ENCODE results near the gene AEN. TPM values are rescaled to one million over a fixed set of nuclear protein-coding genes. Genes with fewer than 3 reads are reported as not detected.
A peak's percentile ranks its signal among the peaks of the same experiment; 100 is the strongest.
"Not testable (repeated sequence)": the region's sequence is repeated elsewhere in the genome, so short reads cannot be mapped to it uniquely, and the experiment has no call there.

Gene AEN
- total RNA-seq, 2 experiments from 2014 or later = 40.7 to 43.7 TPM

DNA sequence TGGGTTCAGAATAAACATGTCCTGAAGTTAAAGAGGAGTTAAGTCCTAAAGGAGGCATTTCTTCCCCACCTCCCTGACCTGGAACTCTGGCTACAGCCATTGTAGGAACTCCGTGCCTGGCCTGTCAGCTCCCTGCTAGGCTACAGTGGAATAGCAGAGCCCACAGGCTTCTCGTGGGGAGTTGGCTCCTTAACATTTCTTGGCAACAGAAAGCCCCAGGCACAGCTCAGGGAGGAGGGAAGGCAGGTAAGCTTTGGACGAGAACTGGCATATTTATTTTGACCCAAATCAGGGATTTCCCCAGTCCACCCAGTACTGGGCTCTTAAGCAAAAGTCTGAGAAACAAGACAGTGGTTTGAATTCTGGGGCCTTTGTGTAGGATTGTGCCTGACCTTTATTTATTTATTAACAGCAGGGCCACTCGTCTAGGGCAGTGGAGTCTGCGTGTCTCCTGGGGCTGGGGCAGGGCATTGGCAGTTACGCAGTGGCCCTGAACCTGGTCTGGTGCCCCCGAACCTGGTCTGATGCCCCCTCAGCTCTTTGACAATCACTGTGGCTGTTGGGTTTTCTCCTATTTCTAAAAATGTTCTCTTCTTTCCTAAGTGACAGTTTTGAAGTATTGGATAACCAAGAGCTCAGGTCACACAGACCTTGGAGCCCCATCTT lies 9.8 kb downstream of the AEN start:
- Histone ChIP-seq H3K36me3 (ENCODE audit: insufficient read depth, low read length) (peaks cover 45% of the 10 kb centered on the region), H3K9me3 (ENCODE audit: control insufficient read depth in 1 of 2, insufficient read depth in 1 of 2, low read length in 2 of 2) (no peaks in the 10 kb centered on the region), H3K27me3 (ENCODE audit: control insufficient read depth in 1 of 2, insufficient read depth in 2 of 2, low read length in 2 of 2) (no peaks in the 10 kb centered on the region), H3K27ac (ENCODE audit: low read depth in 1 of 2, low read length in 2 of 2) (peak overlapping the region; percentile 47 to 65), H3K4me1 (ENCODE audit: insufficient read depth, low read length) (peaks cover 94% of the 10 kb centered on the region), H3K4me3 (ENCODE audit: low read length) (no peak overlapping the region)
- H3K4me1 Mint-ChIP-seq (ENCODE audit: low read depth) = peaks cover 92% of the 10 kb centered on the region
- DNase-seq (no peak), ATAC-seq (ENCODE audit: poor library complexity) (no peak)
- POLR2A ChIA-PET = interaction anchor here (1.1 kb wide), 2 partner anchors 15 to 22 kb away, joined by 3 to 4 read pairs; no protein-coding TSS in a partner anchor
- no peak overlapping the region for H3K4me3 Mint-ChIP-seq
- TF ChIP-seq, protein P1, sequence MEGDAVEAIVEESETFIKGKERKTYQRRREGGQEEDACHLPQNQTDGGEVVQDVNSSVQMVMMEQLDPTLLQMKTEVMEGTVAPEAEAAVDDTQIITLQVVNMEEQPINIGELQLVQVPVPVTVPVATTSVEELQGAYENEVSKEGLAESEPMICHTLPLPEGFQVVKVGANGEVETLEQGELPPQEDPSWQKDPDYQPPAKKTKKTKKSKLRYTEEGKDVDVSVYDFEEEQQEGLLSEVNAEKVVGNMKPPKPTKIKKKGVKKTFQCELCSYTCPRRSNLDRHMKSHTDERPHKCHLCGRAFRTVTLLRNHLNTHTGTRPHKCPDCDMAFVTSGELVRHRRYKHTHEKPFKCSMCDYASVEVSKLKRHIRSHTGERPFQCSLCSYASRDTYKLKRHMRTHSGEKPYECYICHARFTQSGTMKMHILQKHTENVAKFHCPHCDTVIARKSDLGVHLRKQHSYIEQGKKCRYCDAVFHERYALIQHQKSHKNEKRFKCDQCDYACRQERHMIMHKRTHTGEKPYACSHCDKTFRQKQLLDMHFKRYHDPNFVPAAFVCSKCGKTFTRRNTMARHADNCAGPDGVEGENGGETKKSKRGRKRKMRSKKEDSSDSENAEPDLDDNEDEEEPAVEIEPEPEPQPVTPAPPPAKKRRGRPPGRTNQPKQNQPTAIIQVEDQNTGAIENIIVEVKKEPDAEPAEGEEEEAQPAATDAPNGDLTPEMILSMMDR (IDR thresholded peaks at IDR 0.05) = no peak
- H3K27me3 Mint-ChIP-seq = no peaks in the 10 kb centered on the region
- H3K36me3 Mint-ChIP-seq (ENCODE audit: low read depth) = peaks cover 71% of the 10 kb centered on the region
- H3K9me3 Mint-ChIP-seq = no peaks in the 10 kb centered on the region
- intact Hi-C loops (cut with DNase I, micrococcal nuclease) = no loop called here
- H3K27ac Mint-ChIP-seq = peak overlapping the region; percentile 95
- CTCF ChIA-PET = interaction anchor here (1.2 kb wide), 1 partner anchor 9 kb away, joined by 3 read pairs; the partner anchor contains the start of gene AEN

DNA sequence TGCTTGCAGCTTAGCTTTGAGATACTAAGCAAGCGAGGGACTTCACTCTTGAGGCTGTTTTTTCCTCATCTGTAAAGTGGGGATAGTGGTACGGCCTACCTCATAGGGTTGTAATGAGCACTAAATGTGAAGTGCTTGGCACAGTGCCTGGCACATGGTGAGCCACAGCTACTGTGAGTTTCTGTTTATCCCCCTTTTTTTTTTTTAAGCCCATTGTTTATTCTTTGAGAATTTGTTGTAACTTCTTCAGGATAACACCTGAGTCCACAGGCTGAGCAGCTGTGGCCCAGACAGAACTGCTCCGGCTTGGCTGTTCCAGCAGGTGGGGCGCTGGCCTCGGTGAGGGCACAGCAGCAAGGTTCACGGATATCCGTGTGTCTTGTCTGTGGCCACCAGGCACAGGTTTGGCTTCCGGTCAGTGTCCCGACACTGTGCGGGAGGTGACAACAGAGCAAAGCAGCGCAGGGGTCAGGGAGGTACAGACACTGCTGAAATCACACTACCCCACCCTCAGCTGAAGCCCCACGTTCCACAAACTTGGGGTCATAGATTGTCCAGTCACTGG lies 10.4 kb downstream of the AEN start:
- Mint-ChIP-seq H3K9me3 (no peaks in the 10 kb centered on the region), H3K4me3 (no peak overlapping the region), H3K4me1 (ENCODE audit: low read depth) (peaks cover 97% of the 10 kb centered on the region), H3K36me3 (ENCODE audit: low read depth) (peaks cover 77% of the 10 kb centered on the region), H3K27me3 (no peaks in the 10 kb centered on the region), H3K27ac (peak overlapping the region; percentile 95)
- POLR2A ChIA-PET = interaction anchor here (1.1 to 1.7 kb wide), 4 partner anchors 10 to 22 kb away, joined by 3 to 10 read pairs (median 4); partner anchors contain the start of gene AEN
- Histone ChIP-seq H3K4me3 (ENCODE audit: low read length) (no peak overlapping the region), H3K9me3 (ENCODE audit: control insufficient read depth in 1 of 2, insufficient read depth in 1 of 2, low read length in 2 of 2) (no peaks in the 10 kb centered on the region), H3K36me3 (ENCODE audit: insufficient read depth, low read length) (peaks cover 40% of the 10 kb centered on the region), H3K4me1 (ENCODE audit: insufficient read depth, low read length) (peaks cover 94% of the 10 kb centered on the region), H3K27ac (ENCODE audit: low read depth in 1 of 2, low read length in 2 of 2) (peak overlapping the region; percentile 9 to 65), H3K27me3 (ENCODE audit: control insufficient read depth in 1 of 2, insufficient read depth in 2 of 2, low read length in 2 of 2) (no peaks in the 10 kb centered on the region)
- DNase-seq (no peak), ATAC-seq (ENCODE audit: poor library complexity) (no peak)
- intact Hi-C loops (cut with DNase I, micrococcal nuclease) = no loop called here
- TF ChIP-seq, protein P1 (IDR thresholded peaks at IDR 0.05) = no peak
- CTCF ChIA-PET = interaction anchor here (1.2 kb wide), 1 partner anchor 10 kb away, joined by 3 read pairs; the partner anchor contains the start of gene AEN

DNA sequence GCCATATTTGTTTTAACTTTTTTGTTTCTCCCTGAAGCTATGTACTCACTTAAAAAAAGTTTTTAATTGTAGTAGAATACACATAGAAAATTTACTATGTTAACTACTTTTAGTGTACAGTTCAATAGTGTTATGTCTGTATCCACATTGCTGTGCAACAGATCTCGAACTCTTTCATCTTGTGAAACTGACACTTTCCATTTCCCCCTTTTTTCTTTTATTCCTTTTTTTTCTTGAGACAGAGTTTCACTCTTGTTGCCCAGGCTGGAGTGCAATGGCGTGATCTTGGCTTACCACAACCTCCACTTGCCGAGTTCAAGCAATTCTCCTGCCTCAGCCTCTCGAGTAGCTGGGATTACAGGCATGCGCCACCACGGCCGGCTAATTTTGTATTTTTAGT lies 11.7 kb downstream of the AEN start:
- POLR2A ChIA-PET = interaction anchor here (0.7 to 1.7 kb wide), 3 partner anchors 11 to 282 kb away, joined by 3 to 10 read pairs (median 4); partner anchors contain the start of gene AEN
- intact Hi-C loops (cut with DNase I, micrococcal nuclease); H3K9me3 ChIP-seq (ENCODE audit: control insufficient read depth in 1 of 2, insufficient read depth in 1 of 2, low read length in 2 of 2); DNase-seq; ATAC-seq (ENCODE audit: poor library complexity); H3K27me3 ChIP-seq (ENCODE audit: control insufficient read depth in 1 of 2, insufficient read depth in 2 of 2, low read length in 2 of 2); H3K27me3 Mint-ChIP-seq; H3K27ac ChIP-seq (ENCODE audit: low read depth in 1 of 2, low read length in 2 of 2); H3K9me3 Mint-ChIP-seq; CTCF ChIA-PET; H3K4me3 ChIP-seq (ENCODE audit: low read length): not testable (repeated sequence)
- H3K4me3 Mint-ChIP-seq = peak overlapping the region; percentile 35
- Histone ChIP-seq H3K4me1 (ENCODE audit: insufficient read depth, low read length) (peaks cover 96% of the 10 kb centered on the region), H3K36me3 (ENCODE audit: insufficient read depth, low read length) (peaks cover 37% of the 10 kb centered on the region)
- H3K4me1 Mint-ChIP-seq (ENCODE audit: low read depth) = peaks cover 97% of the 10 kb centered on the region
- H3K36me3 Mint-ChIP-seq (ENCODE audit: low read depth) = peaks cover 72% of the 10 kb centered on the region
- peak overlapping the region; percentile 95 for H3K27ac Mint-ChIP-seq
